Colonic mucosa (tissue), 4 donors: ENCODE data around the gene ERCC1. TPM values are rescaled to one million over a fixed set of nuclear protein-coding genes. Genes with fewer than 3 reads are reported as not detected.

Experiments used
- DNase-seq: peaks from one replicate; pipeline ENCODE4 v3.0.0-alpha.2; 2020
- H3K27ac ChIP-seq: fragments of 200-600 bp; one replicate; pipeline ENCODE4 v1.8.0; 2021
- H3K27me3 ChIP-seq: fragments of 200-600 bp; one replicate; pipeline ENCODE4 v1.8.0; 2021
- H3K36me3 ChIP-seq: fragments of 200-600 bp; one replicate; pipeline ENCODE4 v1.8.0; 2021
- H3K4me1 ChIP-seq: fragments of 200-600 bp; one replicate; pipeline ENCODE4 v1.8.0; 2021; ENCODE audit warnings: mild to moderate bottlenecking
- H3K4me3 ChIP-seq: fragments of 200-600 bp; one replicate; pipeline ENCODE4 v1.8.0; 2021
- H3K9ac ChIP-seq, 2 donors: one replicate each; pipeline ENCODE4 v1.7.0; 2013; ENCODE audit warnings: control low read depth in 2 of 2, low read depth in 2 of 2, low read length in 2 of 2
- H3K9me3 ChIP-seq: fragments of 200-600 bp; one replicate; pipeline ENCODE4 v1.8.0; 2021
- CTCF ChIP-seq: fragments of 200-600 bp; IDR thresholded peaks from one replicate; pipeline ENCODE4 v1.8.0; 2022; ENCODE audit warnings: antibody characterized with exemption, mild to moderate bottlenecking
- intact Hi-C: fragments of 100-400 bp; cut with DNase I; formaldehyde crosslinking; loops from one replicate; pipeline ENCODE4 v1.14.1; 2022
- total RNA-seq, 2 donors: library from RNA; stranded (reverse); fragmentation: NEBNext Ultra II Directional in 1 of 2; extraction: Animal tissue kit (Norgen Biotek cat#: 25700) in 1 of 2; gene quantifications; one replicate each; pipeline ENCODE4 v1.2.1, GENCODE V29; 2021
- donor health status: healthy.
- donor health status: DM: no; HTN: no; CAD: no.
- donor health status: DM: no; HTN: no; CAD: no.

The ERCC1 gene
- total RNA-seq, 2 donors from 2014 or later, result 30.0 to 37.3 TPM

GRCh38 chr19:45470762-45471081, 47.0 kb upstream of the ERCC1 start:
- intact Hi-C loops, result no loop called here
- Histone ChIP-seq H3K4me1 (peaks cover 12% of the 10 kb centered on the region), H3K36me3 (no peaks in the 10 kb centered on the region), H3K9me3 (no peaks in the 10 kb centered on the region), H3K27me3 (no peaks in the 10 kb centered on the region), H3K27ac (no peak overlapping the region), H3K4me3 (no peak overlapping the region), H3K9ac (peak overlapping the region in 1 of 2 donors; percentile 96)
- TF ChIP-seq CTCF, result no peak
- DNase-seq, result no peak

- Histone ChIP-seq H3K9me3 (no peaks in the 10 kb centered on the region), H3K4me3 (peak overlapping the region; percentile 51), H3K27ac (peak overlapping the region; percentile 78), H3K36me3 (no peaks in the 10 kb centered on the region), H3K9ac (peak overlapping the region; percentile 85 to 96), H3K27me3 (no peaks in the 10 kb centered on the region), H3K4me1 (peaks cover 12% of the 10 kb centered on the region)
- DNase-seq, result peak; percentile 43
- intact Hi-C loops, result no loop called here
- no peak for TF ChIP-seq CTCF
Measured at GRCh38 chr19:45469945-45470761, 46.4 kb upstream of the ERCC1 start.

GRCh38 chr19:45469132-45469944, 45.6 kb upstream of the ERCC1 start:
- no peak for TF ChIP-seq CTCF
- H3K27ac ChIP-seq, result peak overlapping the region; percentile 78
- H3K4me1 ChIP-seq, result peaks cover 12% of the 10 kb centered on the region
- no peaks in the 10 kb centered on the region for H3K27me3 ChIP-seq
- no peaks in the 10 kb centered on the region for H3K9me3 ChIP-seq
- no peaks in the 10 kb centered on the region for H3K36me3 ChIP-seq
- H3K4me3 ChIP-seq, result peak overlapping the region; percentile 51
- intact Hi-C loops, result no loop called here
- H3K9ac ChIP-seq, result peak overlapping the region; percentile 85 to 96
- DNase-seq, result peak; percentile 93

DNA sequence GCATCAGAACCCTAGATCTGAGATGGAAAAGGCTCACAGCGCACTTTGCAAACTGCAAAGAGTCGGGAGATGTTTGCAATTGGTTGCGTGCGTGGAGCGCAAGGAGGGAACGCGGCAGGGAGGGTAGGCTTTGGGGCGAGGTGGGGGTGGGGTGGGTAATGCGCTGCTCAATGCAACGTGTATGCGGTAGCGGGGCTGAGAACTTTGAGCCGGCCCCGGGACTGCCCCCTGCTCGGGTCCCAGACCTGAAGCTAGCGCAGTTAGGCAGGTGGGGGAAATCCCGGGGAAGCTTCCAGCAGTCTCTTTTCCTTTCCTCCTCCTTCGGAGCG, 45.0 kb upstream of the ERCC1 start:
- Histone ChIP-seq H3K9ac (peak overlapping the region; percentile 85 to 96), H3K9me3 (no peaks in the 10 kb centered on the region), H3K4me1 (peaks cover 12% of the 10 kb centered on the region), H3K4me3 (peak overlapping the region; percentile 51), H3K36me3 (no peaks in the 10 kb centered on the region), H3K27me3 (no peaks in the 10 kb centered on the region), H3K27ac (peak overlapping the region; percentile 78)
- no peak for TF ChIP-seq CTCF
- intact Hi-C loops, result no loop called here
- no peak for DNase-seq

GRCh38 chr19:45468159-45468651, 44.5 kb upstream of the ERCC1 start:
- peak overlapping the region; percentile 78 for H3K27ac ChIP-seq
- peak overlapping the region; percentile 85 to 96 for H3K9ac ChIP-seq
- H3K36me3 ChIP-seq, result no peaks in the 10 kb centered on the region
- intact Hi-C loops, result no loop called here
- no peaks in the 10 kb centered on the region for H3K27me3 ChIP-seq
- no peak for TF ChIP-seq CTCF
- no peaks in the 10 kb centered on the region for H3K9me3 ChIP-seq
- H3K4me3 ChIP-seq, result peak overlapping the region; percentile 51
- H3K4me1 ChIP-seq, result peaks cover 12% of the 10 kb centered on the region
- DNase-seq, result peak; percentile 49
